GM23338 (cell line): ENCODE results near the gene NSF. TPM values are rescaled to one million over a fixed set of nuclear protein-coding genes. Genes with fewer than 3 reads are reported as not detected.
"Not testable (repeated sequence)": the region's sequence is repeated elsewhere in the genome, so short reads cannot be mapped to it uniquely, and the experiment has no call there.

Experiments
- ATAC-seq: fragments of 200-7000 bp; cut with Tn5 transposase; 3 replicates; pipeline ENCODE4 v1.9.1; 2020
- DNase-seq: peaks from one replicate; pipeline ENCODE4 v3.0.0-alpha.2; 2015; ENCODE audit warnings: low spot score
- H2AFZ ChIP-seq: fragments of 200-600 bp; sonication (generic); 2 replicates; pipeline ENCODE4 v1.8.0; 2016; ENCODE audit warnings: antibody characterized with exemption, mild to moderate bottlenecking, moderate library complexity
- H3F3A ChIP-seq: fragments of 200-600 bp; sonication (generic); replicated peaks from 2 replicates; pipeline ENCODE4 v1.8.0; 2017; ENCODE audit warnings: antibody characterized with exemption, mixed run types, low read depth
- H3K27ac ChIP-seq: fragments of 200-600 bp; sonication (generic); 2 replicates; pipeline ENCODE4 v1.6.1; 2016; ENCODE audit warnings: low read depth
- H3K27me3 ChIP-seq: fragments of 200-600 bp; sonication (generic); 2 replicates; pipeline ENCODE4 v1.8.0; 2016; ENCODE audit warnings: mild to moderate bottlenecking, mixed run types, moderate library complexity; ENCODE audit not compliant: insufficient read depth
- H3K36me3 ChIP-seq: fragments of 200-600 bp; sonication (generic); 2 replicates; pipeline ENCODE4 v1.8.0; 2016; ENCODE audit warnings: mild to moderate bottlenecking; ENCODE audit not compliant: insufficient read depth
- H3K4me1 ChIP-seq: fragments of 200-600 bp; sonication (generic); 2 replicates; pipeline ENCODE4 v1.8.0; 2016; ENCODE audit warnings: mild to moderate bottlenecking, moderate library complexity; ENCODE audit not compliant: insufficient read depth
- H3K4me2 ChIP-seq: fragments of 200-600 bp; sonication (generic); 2 replicates; pipeline ENCODE4 v1.7.1; 2017; ENCODE audit warnings: mixed run types
- H3K4me3 ChIP-seq: fragments of 200-600 bp; sonication (generic); 2 replicates; pipeline ENCODE4 v1.6.1; 2016; ENCODE audit warnings: mixed run types
- H3K79me2 ChIP-seq: fragments of 200-600 bp; sonication (generic); replicated peaks from 2 replicates; pipeline ENCODE4 v1.8.0; 2017; ENCODE audit warnings: mild to moderate bottlenecking; ENCODE audit not compliant: insufficient read depth
- H3K9me2 ChIP-seq: fragments of 200-600 bp; sonication (generic); 2 replicates; pipeline ENCODE4 v1.8.0; 2017; ENCODE audit not compliant: insufficient read depth
- H4K20me1 ChIP-seq: fragments of 200-600 bp; sonication (generic); replicated peaks from 2 replicates; pipeline ENCODE4 v1.8.0; 2017; ENCODE audit warnings: mild to moderate bottlenecking; ENCODE audit not compliant: insufficient read depth
- H3K27ac Mint-ChIP-seq: 2 replicates; pipeline ENCODE4 v1.8.0; 2020; ENCODE audit warnings: inconsistent platforms, mild to moderate bottlenecking, moderate library complexity, mixed read lengths
- H3K27me3 Mint-ChIP-seq: 3 replicates; pipeline ENCODE4 v1.8.0; 2022; ENCODE audit warnings: low read depth, mild to moderate bottlenecking, moderate library complexity, mixed read lengths, inconsistent platforms; ENCODE audit not compliant: insufficient read depth, poor library complexity
- H3K36me3 Mint-ChIP-seq: 3 replicates; pipeline ENCODE4 v1.8.0; 2021; ENCODE audit warnings: low read depth, mild to moderate bottlenecking, inconsistent platforms, moderate library complexity, mixed read lengths
- H3K4me1 Mint-ChIP-seq: 3 replicates; pipeline ENCODE4 v1.8.0; 2020; ENCODE audit warnings: mild to moderate bottlenecking, inconsistent platforms, mixed read lengths
- H3K4me3 Mint-ChIP-seq: 3 replicates; pipeline ENCODE4 v1.8.0; 2021; ENCODE audit warnings: moderate library complexity, mild to moderate bottlenecking, inconsistent platforms, mixed read lengths
- H3K9me3 Mint-ChIP-seq: 3 replicates; pipeline ENCODE4 v1.8.0; 2020; ENCODE audit warnings: moderate library complexity, mild to moderate bottlenecking, inconsistent platforms, mixed read lengths
- polyA plus RNA-seq: library from polyadenylated mRNA; unstranded; fragments of >200 nt; fragmentation: Nextera tagmentation; extraction: Ambion mirVana; gene quantifications from 2 replicates; pipeline ENCODE4 v1.2.1, GENCODE V29; 2016
- total RNA-seq: library from RNA; depleted of rRNA; stranded (reverse); fragments of >200 nt; shearing (Covaris generic); gene quantifications from 2 replicates; pipeline ENCODE4 v1.2.3, GENCODE V29; 2014

Gene NSF
- total and polyA plus RNA-seq, 2 experiments from 2014 or later = 12.5 to 26.5 TPM

DNA sequence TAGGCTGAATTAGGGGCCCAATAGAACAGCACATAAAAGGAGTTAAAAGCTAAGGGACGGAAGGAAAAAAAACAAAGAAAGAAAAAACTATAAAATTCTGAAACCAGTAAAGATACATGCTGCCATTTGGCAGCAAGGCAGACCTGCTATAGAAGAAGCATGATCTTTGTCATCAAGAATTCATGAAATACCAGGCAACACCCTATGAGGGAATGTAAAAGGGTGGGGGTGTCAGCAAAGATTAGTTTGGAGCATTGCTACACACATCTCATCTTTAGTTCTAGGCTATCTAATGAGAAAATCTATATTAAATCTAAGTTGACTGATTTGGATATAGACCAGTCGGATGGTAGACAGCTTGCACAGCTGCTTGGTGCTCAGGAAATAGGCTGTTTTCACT is 73.1 kb downstream of the NSF start:
- ATAC-seq, H3K27ac Mint-ChIP-seq: not testable (repeated sequence)

DNA sequence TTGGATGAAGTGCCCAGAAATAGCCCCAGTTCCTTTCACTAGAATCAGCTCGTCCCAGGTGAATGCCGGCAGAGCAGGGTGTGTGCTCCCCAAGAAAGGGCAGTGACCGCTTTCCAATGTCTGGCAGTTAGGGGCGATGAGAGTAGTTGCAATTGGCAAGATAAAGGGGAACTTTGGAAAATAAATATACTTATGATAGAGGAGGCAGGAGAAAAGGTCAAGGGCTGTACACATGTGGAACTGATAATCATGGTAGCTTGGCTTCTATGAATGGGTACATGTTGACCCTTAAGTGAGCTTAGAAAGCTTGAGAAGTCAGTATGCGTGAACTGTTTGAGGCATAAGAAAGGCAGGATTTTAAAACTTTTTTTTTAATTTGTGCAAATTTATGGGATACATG is 75.5 kb downstream of the NSF start:
- H3K27ac ChIP-seq, H3K79me2 ChIP-seq, H3K27me3 Mint-ChIP-seq, H3K4me1 Mint-ChIP-seq, H3K36me3 Mint-ChIP-seq, H3F3A ChIP-seq, ATAC-seq, H3K9me2 ChIP-seq, H3K27ac Mint-ChIP-seq, DNase-seq, H3K4me2 ChIP-seq, H3K4me1 ChIP-seq, H3K4me3 Mint-ChIP-seq, H2AFZ ChIP-seq, H3K36me3 ChIP-seq, H3K9me3 Mint-ChIP-seq, H3K4me3 ChIP-seq, H4K20me1 ChIP-seq, H3K27me3 ChIP-seq: not testable (repeated sequence)

More for the DNA sequence above, 73.1 kb downstream of the NSF start:
- not testable (repeated sequence) for H2AFZ ChIP-seq, H3K4me1 ChIP-seq, H3K9me2 ChIP-seq, H3K4me3 Mint-ChIP-seq, H3K27me3 Mint-ChIP-seq, H3K4me2 ChIP-seq, H3F3A ChIP-seq, H3K27me3 ChIP-seq, H4K20me1 ChIP-seq, H3K9me3 Mint-ChIP-seq, DNase-seq, H3K4me3 ChIP-seq, H3K36me3 ChIP-seq, H3K36me3 Mint-ChIP-seq, H3K27ac ChIP-seq, H3K4me1 Mint-ChIP-seq, H3K79me2 ChIP-seq

DNA sequence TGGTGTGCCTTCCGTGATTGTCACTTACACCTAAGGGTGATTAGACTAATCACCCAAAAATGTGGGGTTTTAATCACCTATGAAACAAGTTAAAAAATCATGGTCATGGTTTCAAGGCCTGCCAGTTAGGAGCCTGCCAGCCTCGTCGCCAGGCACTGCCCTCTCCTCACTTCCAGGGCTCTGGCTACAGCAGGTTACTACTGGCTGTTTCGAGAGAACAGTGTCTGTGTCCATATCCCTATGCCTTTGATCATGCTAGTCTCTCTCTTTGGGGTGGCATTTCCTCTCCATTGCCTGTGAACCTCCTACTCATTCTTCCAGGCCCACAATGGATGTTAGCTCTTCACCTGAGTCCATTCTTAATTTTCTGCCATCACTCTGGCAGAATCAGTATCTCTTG is 80.3 kb downstream of the NSF start:
- not testable (repeated sequence) for H3F3A ChIP-seq, H3K79me2 ChIP-seq, DNase-seq, H3K4me3 ChIP-seq, H3K9me2 ChIP-seq, H3K4me3 Mint-ChIP-seq, H3K4me1 Mint-ChIP-seq, H3K36me3 Mint-ChIP-seq, H3K27ac ChIP-seq, H3K9me3 Mint-ChIP-seq, H3K36me3 ChIP-seq, H3K4me1 ChIP-seq, H3K4me2 ChIP-seq, H4K20me1 ChIP-seq, H3K27ac Mint-ChIP-seq, H3K27me3 ChIP-seq, H2AFZ ChIP-seq, H3K27me3 Mint-ChIP-seq, ATAC-seq

DNA sequence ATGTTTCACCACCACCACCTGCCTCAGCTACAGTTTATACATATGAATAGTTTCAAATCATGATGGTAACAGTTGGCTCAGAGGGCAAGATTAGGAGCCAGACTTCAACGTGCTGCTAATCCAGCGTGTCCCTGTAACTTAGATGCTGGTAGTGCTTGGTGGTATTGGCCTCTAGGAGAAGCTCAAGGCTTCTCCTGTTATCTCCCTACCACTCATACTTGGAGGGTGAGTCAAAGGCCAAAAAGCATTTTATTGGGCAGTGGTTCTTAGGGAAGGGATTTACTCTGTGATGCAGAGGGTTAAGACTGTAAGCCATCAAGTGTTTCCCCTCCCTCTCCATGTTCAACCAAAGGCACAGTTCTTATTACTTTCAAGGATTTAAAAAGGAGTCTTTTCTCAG is 82.3 kb downstream of the NSF start:
- H3K4me3 Mint-ChIP-seq, H3K27ac ChIP-seq, H3K27me3 ChIP-seq, H3K9me3 Mint-ChIP-seq, H3K4me3 ChIP-seq, H3K27ac Mint-ChIP-seq, H3K4me2 ChIP-seq, H2AFZ ChIP-seq, H3K4me1 ChIP-seq, H3K36me3 ChIP-seq, H3K79me2 ChIP-seq, H3K27me3 Mint-ChIP-seq, H3K36me3 Mint-ChIP-seq, H4K20me1 ChIP-seq, H3K4me1 Mint-ChIP-seq, DNase-seq, H3K9me2 ChIP-seq, H3F3A ChIP-seq: not testable (repeated sequence)
- peak; percentile 48 for ATAC-seq

DNA sequence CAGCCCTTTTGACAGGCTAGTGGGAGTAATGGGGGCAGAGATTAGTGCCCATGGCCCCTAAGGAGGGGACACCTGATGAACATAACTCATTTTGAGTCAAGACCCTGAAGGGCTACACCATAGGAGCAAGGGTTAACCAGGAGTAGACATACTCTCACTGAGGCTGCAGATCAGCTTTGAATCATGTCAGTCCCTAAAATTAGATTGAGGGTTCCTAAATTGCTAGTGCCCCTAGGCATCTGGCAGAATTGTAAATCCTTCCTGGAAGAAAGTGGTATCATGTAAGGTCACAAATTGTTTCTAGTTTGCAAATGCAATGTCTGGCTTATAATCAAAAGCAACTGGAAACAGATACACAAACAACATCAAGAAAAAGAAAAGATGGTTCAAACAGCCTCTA is 87.3 kb downstream of the NSF start:
- H3K9me3 Mint-ChIP-seq = not testable (repeated sequence)

GRCh38 chr17:46683653-46684052 is 93.2 kb downstream of the NSF start:
- not testable (repeated sequence) for H3K4me3 ChIP-seq, H3K9me3 Mint-ChIP-seq, H3K27me3 Mint-ChIP-seq, H3K9me2 ChIP-seq, H3K27ac Mint-ChIP-seq, H3K4me1 ChIP-seq, H3K4me2 ChIP-seq, H4K20me1 ChIP-seq, DNase-seq, H3K27me3 ChIP-seq, H3K36me3 ChIP-seq, H3K36me3 Mint-ChIP-seq, H3K27ac ChIP-seq, H3K4me1 Mint-ChIP-seq, H3K4me3 Mint-ChIP-seq, ATAC-seq, H3K79me2 ChIP-seq, H3F3A ChIP-seq, H2AFZ ChIP-seq

More for the DNA sequence above, 87.3 kb downstream of the NSF start:
- H3K27me3 Mint-ChIP-seq, H3K36me3 ChIP-seq, H3K4me1 ChIP-seq, H3K9me2 ChIP-seq, DNase-seq, H4K20me1 ChIP-seq, H3K27me3 ChIP-seq, H3K4me3 Mint-ChIP-seq, ATAC-seq, H2AFZ ChIP-seq, H3K27ac ChIP-seq, H3K36me3 Mint-ChIP-seq, H3K4me2 ChIP-seq, H3K27ac Mint-ChIP-seq, H3K4me1 Mint-ChIP-seq, H3K79me2 ChIP-seq, H3F3A ChIP-seq, H3K4me3 ChIP-seq: not testable (repeated sequence)

GRCh38 chr17:46685284-46685683 is 94.8 kb downstream of the NSF start:
- H3K36me3 ChIP-seq, H3K27ac ChIP-seq, H3F3A ChIP-seq, H3K9me3 Mint-ChIP-seq, H3K27me3 ChIP-seq, H3K4me1 Mint-ChIP-seq, H3K4me3 ChIP-seq, H3K9me2 ChIP-seq, H3K27me3 Mint-ChIP-seq, H3K4me3 Mint-ChIP-seq, H3K79me2 ChIP-seq, DNase-seq, H3K36me3 Mint-ChIP-seq, H3K4me1 ChIP-seq, H2AFZ ChIP-seq, H3K4me2 ChIP-seq, H3K27ac Mint-ChIP-seq, ATAC-seq, H4K20me1 ChIP-seq: not testable (repeated sequence)
